SJCRH30 (cell line): Measurements from ENCODE around the gene NCAPH2. TPM values are rescaled to one million over a fixed set of nuclear protein-coding genes. Genes with fewer than 3 reads are reported as not detected.

Experiments used
- DNase-seq, 2 experiments: peaks; one replicate each; pipeline ENCODE4 v3.0.0-alpha.2; 2015 to 2020
- H3K27ac ChIP-seq: fragments of 250-450 bp; sonication (Bioruptor Pico); 2 replicates; pipeline ENCODE4 v1.5.1; 2020; ENCODE audit warnings: mild to moderate bottlenecking, moderate library complexity
- H3K27me3 ChIP-seq: fragments of 250-450 bp; sonication (Bioruptor Pico); 2 replicates; pipeline ENCODE4 v1.5.1; 2020; ENCODE audit warnings: mild to moderate bottlenecking, moderate library complexity
- H3K36me3 ChIP-seq: fragments of 250-450 bp; sonication (Bioruptor Pico); 2 replicates; pipeline ENCODE4 v1.5.1; 2020; ENCODE audit warnings: mild to moderate bottlenecking, moderate library complexity
- H3K4me1 ChIP-seq: fragments of 250-450 bp; sonication (Bioruptor Pico); 2 replicates; pipeline ENCODE4 v1.5.1; 2020; ENCODE audit warnings: mild to moderate bottlenecking, moderate library complexity
- H3K4me3 ChIP-seq: fragments of 250-450 bp; sonication (Bioruptor Pico); 2 replicates; pipeline ENCODE4 v1.5.1; 2020; ENCODE audit warnings: mild to moderate bottlenecking, moderate library complexity
- H3K9me3 ChIP-seq: fragments of 250-450 bp; sonication (Bioruptor Pico); replicated peaks from 2 replicates; pipeline ENCODE4 v1.5.1; 2020; ENCODE audit warnings: mild to moderate bottlenecking, moderate library complexity
- total RNA-seq: library from RNA; depleted of rRNA; stranded (reverse); fragments of >200 nt; shearing (Covaris generic); gene quantifications from 2 replicates; pipeline ENCODE4 v1.2.3, GENCODE V29; 2014

NCAPH2 gene
- total RNA-seq, 1 experiment from 2014 or later = 94.2 TPM

DNA sequence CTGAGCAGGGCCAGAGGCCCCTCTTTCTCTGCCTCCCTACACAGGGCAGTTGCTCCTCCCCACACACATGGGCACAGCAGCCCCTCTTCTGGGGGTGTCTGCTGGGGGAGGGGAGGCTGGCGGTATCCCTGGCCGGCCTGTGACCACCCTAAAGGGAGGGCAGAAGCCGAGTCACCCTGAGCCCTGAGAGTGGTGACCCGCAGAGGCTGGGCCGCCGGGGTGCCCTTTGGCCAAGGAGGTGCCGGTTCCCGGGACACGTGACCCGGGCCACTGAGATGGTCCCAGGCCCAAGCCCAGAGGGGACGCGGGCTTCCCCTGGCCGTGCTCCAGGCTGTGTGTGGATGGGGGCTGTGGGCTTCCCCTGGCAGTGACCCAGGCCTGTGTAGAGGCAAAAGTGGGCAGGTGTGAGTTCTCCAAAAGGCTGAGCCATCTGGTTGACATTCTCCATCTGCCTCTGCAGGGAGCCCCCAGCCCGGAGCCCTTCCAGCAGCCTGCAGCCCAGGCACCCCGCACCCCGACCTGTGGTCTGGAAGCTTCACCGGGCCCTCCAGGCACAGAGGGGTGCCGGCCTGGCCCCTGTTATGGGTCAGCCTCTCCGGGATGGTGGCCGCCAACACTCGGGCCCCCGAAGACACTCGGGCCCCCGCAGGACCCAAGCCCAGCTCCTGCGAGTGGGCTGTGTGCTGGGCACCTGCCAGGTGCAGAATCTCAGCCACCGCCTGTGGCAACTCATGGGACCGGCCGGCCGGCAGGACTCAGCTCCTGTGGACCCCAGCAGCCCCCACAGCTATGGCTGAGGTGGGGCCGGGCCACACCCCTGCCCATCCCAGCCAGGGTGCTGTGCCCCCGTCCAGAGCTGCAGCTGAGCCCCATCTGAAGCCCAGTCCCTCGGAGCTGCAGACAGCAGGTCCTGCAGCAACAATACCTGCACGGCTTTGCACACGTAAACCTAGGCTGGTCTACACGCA, 25.6 kb upstream of the NCAPH2 start:
- peaks cover 20% of the 10 kb centered on the region; the same call in 1 of the 2 replicates for H3K27me3 ChIP-seq
- no peak for DNase-seq
- no peaks in the 10 kb centered on the region for H3K36me3 ChIP-seq
- no peak overlapping the region for H3K27ac ChIP-seq
- H3K9me3 ChIP-seq = no peaks in the 10 kb centered on the region
- H3K4me3 ChIP-seq = no peak overlapping the region
- peaks cover 4% of the 10 kb centered on the region for H3K4me1 ChIP-seq

DNA sequence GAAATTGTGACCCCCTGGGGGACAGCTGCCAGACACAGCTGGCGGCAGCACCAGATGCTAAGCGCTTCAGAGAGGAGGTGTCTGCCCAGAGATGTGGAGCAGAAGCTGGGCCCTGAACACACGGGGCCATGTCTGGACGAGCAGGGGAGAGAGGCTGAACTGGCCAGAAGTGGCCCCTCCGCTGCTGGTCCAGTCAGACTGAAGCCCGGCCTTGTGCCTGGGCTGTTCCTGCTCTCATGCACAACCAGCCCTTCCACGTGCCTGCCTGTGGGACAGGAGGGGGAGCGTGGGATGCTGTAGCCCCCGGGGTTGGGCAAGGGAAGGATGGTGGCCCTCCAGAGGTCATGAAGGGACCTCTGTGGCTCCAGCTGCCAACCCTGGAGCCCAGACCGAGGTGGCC, 24.9 kb upstream of the NCAPH2 start:
- DNase-seq = no peak
- H3K27me3 ChIP-seq = peaks cover 23% of the 10 kb centered on the region; the same call in 1 of the 2 replicates
- no peaks in the 10 kb centered on the region for H3K9me3 ChIP-seq
- no peak overlapping the region for H3K4me3 ChIP-seq
- H3K36me3 ChIP-seq = no peaks in the 10 kb centered on the region
- peaks cover 2% of the 10 kb centered on the region; the same call in 1 of the 2 replicates for H3K4me1 ChIP-seq
- no peak overlapping the region for H3K27ac ChIP-seq

DNA sequence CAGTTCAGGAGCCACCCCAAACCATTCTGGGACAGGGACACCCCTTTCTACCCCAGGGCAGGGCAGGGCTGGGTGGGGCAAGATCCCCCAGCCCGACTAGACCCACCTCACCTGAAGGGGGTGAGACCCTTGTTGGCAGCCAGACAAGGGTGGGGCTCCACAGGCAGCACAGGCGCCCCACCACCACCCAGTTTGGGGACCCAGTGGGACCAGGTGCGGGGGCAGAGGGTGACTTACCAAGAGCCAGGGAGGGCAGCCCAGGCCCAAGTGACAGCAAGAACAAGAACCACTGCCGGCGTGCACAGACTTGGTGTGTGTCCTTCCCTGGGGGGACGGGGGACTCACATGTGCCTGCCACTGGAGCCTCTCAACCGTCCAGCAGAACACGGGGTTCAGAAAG, 24.5 kb upstream of the NCAPH2 start:
- Histone ChIP-seq H3K9me3 (no peaks in the 10 kb centered on the region), H3K27ac (no peak overlapping the region), H3K27me3 (peaks cover 23% of the 10 kb centered on the region; the same call in 1 of the 2 replicates), H3K4me1 (0 out of 2 replicates have a peak, but pooled peaks cover under 1% of the 10 kb centered on the region), H3K36me3 (no peaks in the 10 kb centered on the region), H3K4me3 (no peak overlapping the region)
- no peak for DNase-seq

DNA sequence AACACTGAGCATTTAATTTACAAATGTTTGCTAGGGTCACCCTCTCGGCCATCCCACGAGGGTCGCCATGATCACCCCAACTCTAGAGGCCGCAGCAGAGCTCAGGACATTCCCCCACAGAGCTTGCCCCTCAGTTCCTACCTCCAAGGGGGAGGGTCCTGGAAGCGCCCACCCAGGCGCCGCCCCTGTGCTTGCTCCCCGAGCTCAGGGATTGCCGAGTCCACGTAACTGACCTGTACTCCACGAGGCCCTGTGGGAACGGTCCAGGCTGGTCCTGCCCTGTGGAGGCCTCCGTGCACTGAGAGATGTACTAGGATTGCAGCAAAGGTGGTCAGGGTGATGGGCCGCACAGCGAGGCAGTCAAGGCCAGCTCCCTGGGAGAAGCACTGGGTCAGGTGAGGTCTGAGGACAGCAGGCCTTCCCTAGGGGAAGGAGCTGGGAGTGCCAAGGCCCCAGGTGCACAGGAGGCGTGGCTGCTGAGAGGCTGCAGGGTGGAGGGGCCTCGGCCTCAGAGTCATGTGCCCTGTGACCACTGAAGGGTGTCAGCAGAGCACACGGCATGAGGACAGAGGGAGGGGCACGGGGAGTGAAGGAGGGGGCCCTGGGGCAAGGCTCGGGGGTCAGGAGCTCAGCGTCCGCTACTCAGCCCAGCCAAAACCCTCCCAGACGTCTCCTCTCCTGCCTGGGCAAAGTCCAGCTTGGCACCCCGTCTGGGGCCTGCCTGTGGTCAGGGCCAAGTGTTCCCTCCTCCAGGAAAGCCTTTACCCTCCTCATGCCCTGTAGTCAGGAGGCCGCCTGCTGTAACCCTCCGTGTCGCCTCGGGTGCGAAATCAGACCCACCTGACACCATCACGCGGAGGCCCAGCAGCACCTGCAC, 23.8 kb upstream of the NCAPH2 start:
- Histone ChIP-seq H3K36me3 (no peaks in the 10 kb centered on the region), H3K4me1 (no peaks in the 10 kb centered on the region), H3K4me3 (no peak overlapping the region), H3K27ac (no peak overlapping the region), H3K27me3 (peaks cover 23% of the 10 kb centered on the region; the same call in 1 of the 2 replicates), H3K9me3 (no peaks in the 10 kb centered on the region)
- DNase-seq = no peak

DNA sequence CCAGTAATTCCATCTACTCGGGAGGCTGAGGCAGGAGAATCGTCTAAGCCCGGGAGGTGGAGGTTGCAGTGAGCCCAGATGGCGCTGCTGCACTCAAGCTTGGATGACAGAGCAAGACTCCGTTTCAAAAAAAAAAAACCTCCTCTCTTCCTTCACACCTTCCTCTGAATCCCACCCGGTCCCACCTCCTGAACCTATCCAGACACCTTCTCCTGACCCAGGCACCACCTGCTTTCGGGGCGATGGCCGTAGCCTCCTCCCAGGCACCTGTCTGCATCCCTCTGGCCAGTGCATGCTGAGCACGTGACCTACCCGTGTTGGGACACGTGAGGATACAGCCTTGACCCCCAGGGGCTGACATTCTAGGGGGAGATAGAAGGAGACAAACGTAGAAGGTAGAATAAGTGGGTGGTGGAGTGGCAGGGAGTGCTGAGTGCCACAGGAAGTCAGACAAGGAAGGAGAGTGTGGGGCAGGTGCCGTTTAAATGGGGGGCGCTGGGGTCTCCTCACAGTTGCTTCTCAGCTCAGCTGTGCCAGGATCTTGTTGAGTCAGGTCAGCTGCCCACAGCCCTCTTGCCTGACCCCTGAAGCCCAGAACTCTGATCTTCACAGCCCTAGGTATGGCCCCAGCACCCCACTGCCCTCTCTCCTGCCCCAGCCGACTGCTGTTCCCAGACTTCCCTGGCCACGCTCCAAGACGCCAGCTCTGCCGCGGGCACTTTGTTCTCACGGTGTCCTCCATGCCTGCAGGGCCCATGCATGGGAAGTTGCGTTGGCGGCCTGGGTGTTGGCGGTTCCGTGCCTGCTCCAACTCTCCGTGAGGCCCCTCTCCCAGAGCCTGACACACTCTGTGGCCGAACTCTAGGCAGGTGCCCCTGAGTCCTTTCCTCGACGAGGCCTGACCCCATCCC, 22.5 kb upstream of the NCAPH2 start:
- Histone ChIP-seq H3K9me3 (no peaks in the 10 kb centered on the region), H3K27ac (no peak overlapping the region), H3K4me3 (no peak overlapping the region), H3K4me1 (no peaks in the 10 kb centered on the region), H3K27me3 (peaks cover 23% of the 10 kb centered on the region; the same call in 1 of the 2 replicates), H3K36me3 (no peaks in the 10 kb centered on the region)
- peak; percentile 59 to 66 for DNase-seq

DNA sequence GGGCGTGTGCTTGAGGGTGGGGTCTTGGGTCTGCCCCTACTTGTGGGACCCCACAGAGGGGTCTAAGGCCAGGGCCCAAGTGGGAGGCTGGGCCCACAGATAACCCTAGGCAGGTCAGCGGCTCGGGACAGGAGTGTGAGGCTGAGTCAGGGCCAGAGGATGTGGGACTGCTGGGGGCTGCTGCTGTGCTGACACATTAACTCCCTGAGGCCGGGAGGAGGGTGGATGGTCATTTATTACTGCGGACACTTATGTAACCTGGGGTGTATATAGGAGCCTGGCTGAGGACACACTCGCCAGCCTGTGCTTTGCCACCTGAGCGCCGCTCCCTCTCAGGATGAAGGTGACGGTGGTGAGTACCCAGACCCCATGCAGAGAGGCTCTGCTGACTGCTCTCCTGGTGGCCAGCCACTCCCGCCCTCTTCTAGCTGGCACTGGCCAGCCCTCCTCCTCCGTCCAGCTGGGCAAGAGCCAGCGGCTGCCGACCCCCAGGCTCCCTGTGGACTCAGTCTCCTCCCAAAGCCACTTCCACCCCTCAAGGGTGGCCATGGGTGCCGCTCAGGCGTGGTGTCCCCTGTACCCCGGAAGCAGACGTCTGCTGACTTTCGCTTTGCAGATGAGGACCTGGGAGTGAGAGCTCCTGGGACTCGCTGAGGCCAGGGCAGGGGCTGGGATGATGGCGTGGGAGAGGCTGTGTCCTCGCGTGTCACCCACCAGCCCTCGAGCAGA, 21.3 kb upstream of the NCAPH2 start, which contains the start of gene MIOX:
TSS of gene MIOX (plus strand) at position 299 of the 729 bp plus-strand sequence. CDS start at position 338, 39 bp downstream.
- Histone ChIP-seq H3K27me3 (peaks cover 23% of the 10 kb centered on the region; the same call in 1 of the 2 replicates), H3K9me3 (no peaks in the 10 kb centered on the region), H3K4me1 (no peaks in the 10 kb centered on the region), H3K4me3 (no peak within 1 kb of the TSS), H3K36me3 (no peaks in the 10 kb centered on the region), H3K27ac (no peak within 1 kb of the TSS)
- DNase-seq = no peak

DNA sequence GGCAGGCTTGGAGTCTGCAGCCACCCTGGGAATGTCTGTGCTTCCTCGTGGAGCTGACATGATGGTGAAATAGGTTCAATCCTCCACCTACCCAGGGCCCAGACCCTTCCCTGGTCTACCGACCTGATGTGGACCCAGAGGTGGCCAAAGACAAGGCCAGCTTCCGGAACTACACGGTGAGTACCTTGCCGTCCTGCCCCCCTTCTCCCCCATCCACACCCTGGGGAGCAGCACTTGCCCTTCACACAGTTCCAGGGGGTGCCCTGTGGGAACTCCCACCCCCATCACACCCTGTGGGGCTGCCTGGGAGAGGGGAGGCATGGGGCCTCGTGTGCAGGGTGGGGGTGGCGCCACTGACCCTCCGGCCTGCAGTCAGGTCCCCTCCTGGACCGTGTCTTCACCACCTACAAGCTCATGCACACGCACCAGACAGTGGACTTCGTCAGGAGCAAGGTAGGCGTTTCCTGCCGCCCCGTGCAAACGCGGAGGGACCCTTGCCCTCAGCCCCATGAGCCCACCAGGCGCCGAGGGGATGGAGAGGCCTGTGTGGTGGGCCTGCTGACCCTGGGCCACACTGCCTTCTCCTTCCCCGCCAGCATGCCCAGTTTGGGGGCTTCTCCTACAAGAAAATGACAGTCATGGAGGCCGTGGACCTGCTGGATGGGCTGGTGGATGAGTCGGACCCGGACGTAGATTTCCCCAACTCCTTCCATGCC, 20.6 kb upstream of the NCAPH2 start:
- no peaks in the 10 kb centered on the region for H3K9me3 ChIP-seq
- H3K36me3 ChIP-seq = no peaks in the 10 kb centered on the region
- DNase-seq = no peak
- peaks cover 23% of the 10 kb centered on the region; the same call in 1 of the 2 replicates for H3K27me3 ChIP-seq
- no peaks in the 10 kb centered on the region for H3K4me1 ChIP-seq
- H3K27ac ChIP-seq = no peak overlapping the region
- H3K4me3 ChIP-seq = no peak overlapping the region

DNA sequence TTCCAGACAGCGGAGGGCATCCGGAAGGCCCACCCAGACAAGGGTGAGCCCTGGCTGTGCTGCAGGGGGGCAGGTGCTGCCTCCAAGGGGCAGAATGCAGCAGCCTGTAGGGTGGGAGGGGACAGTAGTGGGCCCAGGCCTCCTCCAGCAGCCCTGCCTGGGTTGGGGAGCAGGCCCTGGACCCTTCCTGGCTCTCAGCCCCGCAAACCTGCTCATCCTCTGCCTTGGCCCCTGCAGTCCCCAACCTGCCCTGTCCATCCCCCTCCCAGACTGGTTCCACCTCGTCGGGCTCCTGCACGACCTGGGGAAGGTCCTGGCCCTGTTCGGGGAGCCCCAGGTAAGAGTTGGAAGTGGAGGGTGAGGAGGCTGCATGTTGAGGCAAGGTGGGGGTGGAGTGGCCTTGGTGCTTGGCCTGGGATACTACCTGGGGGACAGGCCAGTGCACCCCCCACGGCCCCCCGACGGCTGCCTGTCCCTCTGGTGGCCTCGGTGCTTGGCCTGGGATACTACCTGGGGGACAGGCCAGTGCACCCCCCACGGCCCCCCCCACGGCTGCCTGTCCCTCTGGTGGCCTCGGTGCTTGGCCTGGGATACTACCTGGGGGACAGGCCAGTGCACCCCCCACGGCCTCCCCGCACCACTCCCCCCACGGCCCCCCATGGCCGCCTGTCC, 19.9 kb upstream of the NCAPH2 start:
- Histone ChIP-seq H3K27ac (no peak overlapping the region), H3K36me3 (no peaks in the 10 kb centered on the region), H3K4me1 (no peaks in the 10 kb centered on the region), H3K4me3 (no peak overlapping the region), H3K27me3 (peaks cover 23% of the 10 kb centered on the region; the same call in 1 of the 2 replicates), H3K9me3 (no peaks in the 10 kb centered on the region)
- no peak for DNase-seq

DNA sequence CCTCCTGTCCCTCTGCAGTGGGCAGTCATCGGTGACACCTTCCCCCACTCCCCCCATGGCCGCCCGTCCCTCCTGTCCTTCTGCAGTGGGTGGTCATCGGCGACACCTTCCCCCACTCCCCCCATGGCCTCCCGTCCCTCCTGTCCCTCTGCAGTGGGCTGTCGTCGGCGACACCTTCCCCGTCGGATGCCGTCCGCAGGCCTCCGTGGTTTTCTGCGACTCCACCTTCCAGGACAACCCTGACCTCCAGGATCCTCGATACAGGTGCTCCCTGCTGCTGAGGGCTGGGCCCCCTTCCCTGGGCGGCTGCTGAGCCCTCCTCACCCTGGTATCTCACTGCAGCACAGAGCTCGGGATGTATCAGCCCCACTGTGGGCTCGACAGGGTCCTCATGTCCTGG, 19.1 kb upstream of the NCAPH2 start:
- Histone ChIP-seq H3K27ac (no peak overlapping the region), H3K4me1 (no peaks in the 10 kb centered on the region), H3K4me3 (no peak overlapping the region), H3K9me3 (no peaks in the 10 kb centered on the region), H3K27me3 (peaks cover 20% of the 10 kb centered on the region; the same call in 1 of the 2 replicates), H3K36me3 (no peaks in the 10 kb centered on the region)
- no peak for DNase-seq

DNA sequence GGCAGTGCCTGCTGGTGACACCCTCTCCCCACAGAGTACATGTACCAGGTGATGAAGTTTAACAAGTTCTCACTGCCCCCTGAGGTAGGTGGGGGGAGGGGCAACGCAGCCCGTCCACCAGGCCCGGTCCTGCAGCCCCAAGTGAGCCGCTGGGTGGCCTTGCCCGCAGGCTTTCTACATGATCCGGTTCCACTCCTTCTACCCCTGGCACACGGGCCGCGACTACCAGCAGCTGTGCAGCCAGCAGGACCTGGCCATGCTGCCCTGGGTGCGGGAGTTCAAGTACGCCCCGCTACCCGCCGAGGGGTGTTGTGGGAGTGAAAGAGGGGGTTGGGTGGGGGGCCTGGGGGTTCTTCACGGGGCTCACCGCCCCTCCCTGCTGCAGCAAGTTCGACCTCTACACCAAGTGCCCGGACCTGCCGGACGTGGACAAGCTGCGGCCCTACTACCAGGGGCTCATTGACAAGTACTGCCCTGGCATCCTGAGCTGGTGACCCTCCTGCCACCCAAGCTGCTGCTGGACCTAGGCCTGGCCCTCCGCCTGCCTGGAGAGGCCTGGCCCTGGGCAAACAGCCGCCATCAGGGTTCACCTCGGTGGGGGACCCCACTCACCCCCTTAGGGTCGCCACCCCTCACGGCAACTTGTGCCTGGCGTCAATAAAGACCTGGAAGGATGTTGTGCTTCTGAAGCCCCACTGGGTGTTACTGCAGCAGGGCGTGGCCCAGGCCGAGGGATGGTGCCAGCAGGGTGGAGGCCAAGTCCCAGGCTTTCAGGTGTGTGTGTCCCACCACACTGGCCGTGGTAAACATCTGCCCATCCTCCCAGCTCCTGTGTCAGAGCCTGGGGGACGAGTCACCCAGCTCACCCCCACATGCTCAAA, 18.4 kb upstream of the NCAPH2 start:
- H3K27me3 ChIP-seq = peaks cover 20% of the 10 kb centered on the region; the same call in 1 of the 2 replicates
- H3K36me3 ChIP-seq = no peaks in the 10 kb centered on the region
- DNase-seq = no peak
- no peak overlapping the region for H3K4me3 ChIP-seq
- H3K4me1 ChIP-seq = no peaks in the 10 kb centered on the region
- H3K9me3 ChIP-seq = no peaks in the 10 kb centered on the region
- no peak overlapping the region for H3K27ac ChIP-seq

DNA sequence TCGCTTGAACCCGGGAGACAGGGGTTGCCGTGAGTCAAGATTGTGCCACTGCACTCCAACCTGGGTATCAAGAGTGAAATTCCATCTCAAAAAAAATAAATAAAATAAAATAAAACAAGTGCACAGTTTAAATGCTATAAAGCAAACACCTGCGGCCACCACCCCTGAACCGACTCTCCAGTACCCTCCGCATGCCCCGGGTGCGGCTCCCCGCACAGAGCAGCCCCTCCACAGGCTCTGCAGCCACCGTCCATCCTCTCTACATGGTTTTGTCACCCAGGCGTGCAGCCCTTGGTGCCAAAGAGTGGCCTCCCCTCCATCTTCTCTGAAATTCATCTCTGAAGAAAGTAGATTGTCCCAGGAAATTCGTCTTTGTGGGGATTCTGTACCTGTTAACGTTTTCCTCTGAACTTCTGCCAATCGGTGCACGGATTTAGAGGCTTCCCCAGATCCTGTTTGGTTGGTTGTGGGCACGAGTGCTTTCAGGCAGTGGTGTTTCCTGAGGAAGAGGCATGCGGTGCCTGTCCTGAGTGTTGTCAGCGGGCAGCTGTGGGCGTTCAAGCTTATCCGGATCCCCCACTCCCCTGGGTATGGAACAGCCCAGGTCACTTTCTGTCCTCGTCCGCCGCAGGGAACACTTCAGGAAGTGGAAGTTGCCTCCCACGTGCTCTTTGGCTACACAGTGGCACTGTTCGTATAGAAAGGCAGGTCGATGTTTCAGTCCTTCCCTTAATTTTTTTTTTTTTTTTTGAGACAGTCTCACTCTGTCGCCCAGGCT, 17.3 kb upstream of the NCAPH2 start:
- DNase-seq = no peak
- Histone ChIP-seq H3K27me3 (peaks cover 17% of the 10 kb centered on the region; the same call in 1 of the 2 replicates), H3K27ac (no peak overlapping the region), H3K36me3 (no peaks in the 10 kb centered on the region), H3K9me3 (no peaks in the 10 kb centered on the region), H3K4me3 (no peak overlapping the region), H3K4me1 (no peaks in the 10 kb centered on the region)
